ENCODE data around the gene ZBTB3. TPM values are rescaled to one million over a fixed set of nuclear protein-coding genes. Genes with fewer than 3 reads are reported as not detected.
A peak's percentile ranks its signal among the peaks of the same experiment; 100 is the strongest.

Gene ZBTB3
- total and polyA plus RNA-seq, 2 of the 13 experiments (the other 11 are each of a cell fraction or from before 2014, with no cell fraction given) = 3.4 to 5.2 TPM

DNA sequence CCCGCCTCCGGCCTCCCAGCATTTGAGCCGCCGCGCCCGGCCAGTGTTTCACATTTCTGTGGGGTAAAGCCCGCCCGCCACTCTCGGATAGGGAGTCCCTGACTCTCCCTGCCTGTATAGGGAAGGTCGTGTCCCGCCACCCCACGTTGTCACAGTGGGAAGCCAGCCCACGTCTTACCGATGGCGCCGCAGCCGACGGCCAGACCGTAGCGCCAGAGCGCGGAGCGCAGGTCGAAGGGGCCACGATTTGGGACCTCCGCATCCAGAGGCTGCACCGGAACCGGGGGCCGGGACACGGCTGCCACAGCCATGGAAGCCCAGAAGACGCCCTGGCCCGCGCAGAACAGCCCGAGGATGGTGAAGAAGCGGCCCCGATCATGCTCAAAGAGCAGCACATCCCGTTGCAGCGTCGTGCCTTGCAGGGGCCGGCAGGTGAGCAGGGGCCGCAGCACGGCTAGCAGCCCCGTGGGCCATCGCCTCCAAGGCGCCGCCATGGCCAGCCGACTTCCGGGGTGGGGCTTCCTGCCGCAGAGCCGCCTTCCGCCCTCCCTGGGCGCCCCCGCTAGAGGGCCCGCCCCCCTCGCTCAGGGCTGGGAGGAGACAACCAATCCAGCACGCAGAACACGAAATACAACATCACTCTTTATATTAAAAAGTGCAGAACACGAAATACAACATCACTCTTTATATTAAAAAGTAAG is 37.7 kb upstream of the ZBTB3 start, which contains the start of gene TMEM223 (continued):
- TF ChIP-seq, protein P1, sequence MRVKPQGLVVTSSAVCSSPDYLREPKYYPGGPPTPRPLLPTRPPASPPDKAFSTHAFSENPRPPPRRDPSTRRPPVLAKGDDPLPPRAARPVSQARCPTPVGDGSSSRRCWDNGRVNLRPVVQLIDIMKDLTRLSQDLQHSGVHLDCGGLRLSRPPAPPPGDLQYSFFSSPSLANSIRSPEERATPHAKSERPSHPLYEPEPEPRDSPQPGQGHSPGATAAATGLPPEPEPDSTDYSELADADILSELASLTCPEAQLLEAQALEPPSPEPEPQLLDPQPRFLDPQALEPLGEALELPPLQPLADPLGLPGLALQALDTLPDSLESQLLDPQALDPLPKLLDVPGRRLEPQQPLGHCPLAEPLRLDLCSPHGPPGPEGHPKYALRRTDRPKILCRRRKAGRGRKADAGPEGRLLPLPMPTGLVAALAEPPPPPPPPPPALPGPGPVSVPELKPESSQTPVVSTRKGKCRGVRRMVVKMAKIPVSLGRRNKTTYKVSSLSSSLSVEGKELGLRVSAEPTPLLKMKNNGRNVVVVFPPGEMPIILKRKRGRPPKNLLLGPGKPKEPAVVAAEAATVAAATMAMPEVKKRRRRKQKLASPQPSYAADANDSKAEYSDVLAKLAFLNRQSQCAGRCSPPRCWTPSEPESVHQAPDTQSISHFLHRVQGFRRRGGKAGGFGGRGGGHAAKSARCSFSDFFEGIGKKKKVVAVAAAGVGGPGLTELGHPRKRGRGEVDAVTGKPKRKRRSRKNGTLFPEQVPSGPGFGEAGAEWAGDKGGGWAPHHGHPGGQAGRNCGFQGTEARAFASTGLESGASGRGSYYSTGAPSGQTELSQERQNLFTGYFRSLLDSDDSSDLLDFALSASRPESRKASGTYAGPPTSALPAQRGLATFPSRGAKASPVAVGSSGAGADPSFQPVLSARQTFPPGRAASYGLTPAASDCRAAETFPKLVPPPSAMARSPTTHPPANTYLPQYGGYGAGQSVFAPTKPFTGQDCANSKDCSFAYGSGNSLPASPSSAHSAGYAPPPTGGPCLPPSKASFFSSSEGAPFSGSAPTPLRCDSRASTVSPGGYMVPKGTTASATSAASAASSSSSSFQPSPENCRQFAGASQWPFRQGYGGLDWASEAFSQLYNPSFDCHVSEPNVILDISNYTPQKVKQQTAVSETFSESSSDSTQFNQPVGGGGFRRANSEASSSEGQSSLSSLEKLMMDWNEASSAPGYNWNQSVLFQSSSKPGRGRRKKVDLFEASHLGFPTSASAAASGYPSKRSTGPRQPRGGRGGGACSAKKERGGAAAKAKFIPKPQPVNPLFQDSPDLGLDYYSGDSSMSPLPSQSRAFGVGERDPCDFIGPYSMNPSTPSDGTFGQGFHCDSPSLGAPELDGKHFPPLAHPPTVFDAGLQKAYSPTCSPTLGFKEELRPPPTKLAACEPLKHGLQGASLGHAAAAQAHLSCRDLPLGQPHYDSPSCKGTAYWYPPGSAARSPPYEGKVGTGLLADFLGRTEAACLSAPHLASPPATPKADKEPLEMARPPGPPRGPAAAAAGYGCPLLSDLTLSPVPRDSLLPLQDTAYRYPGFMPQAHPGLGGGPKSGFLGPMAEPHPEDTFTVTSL (CRISPR knock-in tag; IDR thresholded peaks at IDR 0.05; ENCODE audit: borderline replicate concordance) = no peak
- TF ChIP-seq GTF2F1 (IDR thresholded peaks at IDR 0.05; ENCODE audit: low read length) (no peak), ZZZ3 (CRISPR knock-in tag; IDR thresholded peaks at IDR 0.05; ENCODE audit: borderline replicate concordance) (no peak), BRD4 (CRISPR knock-in tag; IDR thresholded peaks at IDR 0.05) (0 out of 2 replicates have a peak, but pooled peaks have one; percentile 61), WIZ (CRISPR knock-in tag; IDR thresholded peaks at IDR 0.05) (no peak), ELF1 (CRISPR knock-in tag; IDR thresholded peaks at IDR 0.05) (peak; percentile 92), RELA (CRISPR knock-in tag; IDR thresholded peaks at IDR 0.05) (no peak), ZNF558 (CRISPR knock-in tag; IDR thresholded peaks at IDR 0.05; ENCODE audit: borderline replicate concordance) (peak; percentile 65; the same call in 1 of the 2 replicates), ZNF350 (CRISPR knock-in tag; IDR thresholded peaks at IDR 0.05; ENCODE audit: borderline replicate concordance, low read depth) (peak; percentile 78; the same call in 1 of the 2 replicates), MYNN (CRISPR knock-in tag; IDR thresholded peaks at IDR 0.05; ENCODE audit: low read depth) (0 out of 2 replicates have a peak, but pooled peaks have one; percentile 56), ELF4 (CRISPR knock-in tag; IDR thresholded peaks at IDR 0.05; ENCODE audit: borderline replicate concordance) (peak; percentile 89), RBM39 (IDR thresholded peaks at IDR 0.05; ENCODE audit: low read depth, low read length, poor library complexity, severe bottlenecking) (peak; percentile 92), NR1H2 (CRISPR knock-in tag; IDR thresholded peaks at IDR 0.05; ENCODE audit: borderline replicate concordance, low read depth) (no peak)
- TF ChIP-seq, protein P2, sequence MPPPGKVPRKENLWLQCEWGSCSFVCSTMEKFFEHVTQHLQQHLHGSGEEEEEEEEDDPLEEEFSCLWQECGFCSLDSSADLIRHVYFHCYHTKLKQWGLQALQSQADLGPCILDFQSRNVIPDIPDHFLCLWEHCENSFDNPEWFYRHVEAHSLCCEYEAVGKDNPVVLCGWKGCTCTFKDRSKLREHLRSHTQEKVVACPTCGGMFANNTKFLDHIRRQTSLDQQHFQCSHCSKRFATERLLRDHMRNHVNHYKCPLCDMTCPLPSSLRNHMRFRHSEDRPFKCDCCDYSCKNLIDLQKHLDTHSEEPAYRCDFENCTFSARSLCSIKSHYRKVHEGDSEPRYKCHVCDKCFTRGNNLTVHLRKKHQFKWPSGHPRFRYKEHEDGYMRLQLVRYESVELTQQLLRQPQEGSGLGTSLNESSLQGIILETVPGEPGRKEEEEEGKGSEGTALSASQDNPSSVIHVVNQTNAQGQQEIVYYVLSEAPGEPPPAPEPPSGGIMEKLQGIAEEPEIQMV (CRISPR knock-in tag; IDR thresholded peaks at IDR 0.05; ENCODE audit: low read depth) = no peak
- TF ChIP-seq, protein P3, sequence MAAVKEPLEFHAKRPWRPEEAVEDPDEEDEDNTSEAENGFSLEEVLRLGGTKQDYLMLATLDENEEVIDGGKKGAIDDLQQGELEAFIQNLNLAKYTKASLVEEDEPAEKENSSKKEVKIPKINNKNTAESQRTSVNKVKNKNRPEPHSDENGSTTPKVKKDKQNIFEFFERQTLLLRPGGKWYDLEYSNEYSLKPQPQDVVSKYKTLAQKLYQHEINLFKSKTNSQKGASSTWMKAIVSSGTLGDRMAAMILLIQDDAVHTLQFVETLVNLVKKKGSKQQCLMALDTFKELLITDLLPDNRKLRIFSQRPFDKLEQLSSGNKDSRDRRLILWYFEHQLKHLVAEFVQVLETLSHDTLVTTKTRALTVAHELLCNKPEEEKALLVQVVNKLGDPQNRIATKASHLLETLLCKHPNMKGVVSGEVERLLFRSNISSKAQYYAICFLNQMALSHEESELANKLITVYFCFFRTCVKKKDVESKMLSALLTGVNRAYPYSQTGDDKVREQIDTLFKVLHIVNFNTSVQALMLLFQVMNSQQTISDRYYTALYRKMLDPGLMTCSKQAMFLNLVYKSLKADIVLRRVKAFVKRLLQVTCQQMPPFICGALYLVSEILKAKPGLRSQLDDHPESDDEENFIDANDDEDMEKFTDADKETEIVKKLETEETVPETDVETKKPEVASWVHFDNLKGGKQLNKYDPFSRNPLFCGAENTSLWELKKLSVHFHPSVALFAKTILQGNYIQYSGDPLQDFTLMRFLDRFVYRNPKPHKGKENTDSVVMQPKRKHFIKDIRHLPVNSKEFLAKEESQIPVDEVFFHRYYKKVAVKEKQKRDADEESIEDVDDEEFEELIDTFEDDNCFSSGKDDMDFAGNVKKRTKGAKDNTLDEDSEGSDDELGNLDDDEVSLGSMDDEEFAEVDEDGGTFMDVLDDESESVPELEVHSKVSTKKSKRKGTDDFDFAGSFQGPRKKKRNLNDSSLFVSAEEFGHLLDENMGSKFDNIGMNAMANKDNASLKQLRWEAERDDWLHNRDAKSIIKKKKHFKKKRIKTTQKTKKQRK (IDR thresholded peaks at IDR 0.05; ENCODE audit: low read length) = no peak
- TF ChIP-seq, protein P4, sequence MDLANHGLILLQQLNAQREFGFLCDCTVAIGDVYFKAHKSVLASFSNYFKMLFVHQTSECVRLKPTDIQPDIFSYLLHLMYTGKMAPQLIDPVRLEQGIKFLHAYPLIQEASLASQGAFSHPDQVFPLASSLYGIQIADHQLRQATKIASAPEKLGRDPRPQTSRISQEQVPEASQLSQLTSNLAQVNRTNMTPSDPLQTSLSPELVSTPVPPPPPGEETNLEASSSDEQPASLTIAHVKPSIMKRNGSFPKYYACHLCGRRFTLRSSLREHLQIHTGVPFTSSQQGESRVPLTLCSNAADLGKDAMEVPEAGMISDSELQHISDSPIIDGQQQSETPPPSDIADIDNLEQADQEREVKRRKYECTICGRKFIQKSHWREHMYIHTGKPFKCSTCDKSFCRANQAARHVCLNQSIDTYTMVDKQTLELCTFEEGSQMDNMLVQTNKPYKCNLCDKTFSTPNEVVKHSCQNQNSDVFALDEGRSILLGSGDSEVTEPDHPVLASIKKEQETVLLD (CRISPR knock-in tag; IDR thresholded peaks at IDR 0.05; ENCODE audit: low read depth) = no peak
